RWPE1 (cell line): ENCODE measurements around the gene DCAF11.
A peak's percentile ranks its signal among the peaks of the same experiment; 100 is the strongest.

Source experiments
- CTCF ChIA-PET: fragments of 350-600 bp; sonication (Branson Sonifier 250); formaldehyde crosslinking; extraction: SDS; loops from one replicate; lab custom pipeline; 2021; lab: Yijun Ruan, JAX
- POLR2A ChIA-PET: fragments of 400-600 bp; formaldehyde crosslinking; extraction: SDS; loops from one replicate; lab custom pipeline; 2020; ENCODE audit warnings: antibody characterized with exemption; ENCODE audit not compliant: low non-redundant PET; lab: Yijun Ruan, JAX
- DNase-seq: peaks from one replicate; pipeline ENCODE4 v3.0.0; 2012; ENCODE audit warnings: low spot score
- H3K27ac ChIP-seq: fragments of 450-650 bp; 2 replicates; pipeline ENCODE4 v1.5.1; 2017
- CTCF ChIP-seq: fragments of 450-650 bp; conservative IDR thresholded peaks from 2 replicates; pipeline ENCODE4 v1.5.1; 2017; ENCODE audit warnings: low read depth, mild to moderate bottlenecking

Gene DCAF11

GRCh38 chr14:24122898-24123297 is 8.3 kb downstream of the DCAF11 start:
- no peak for TF ChIP-seq CTCF
- no peak for DNase-seq
- H3K27ac ChIP-seq: peak overlapping the region; percentile 8
- ChIA-PET CTCF (interaction anchor here (1.4 kb wide), 1 partner anchor 14 kb away, joined by 3 read pairs; no protein-coding TSS in a partner anchor), POLR2A (interaction anchor here (0.6 kb wide), 1 partner anchor 238 kb away, joined by 5 read pairs; no protein-coding TSS in a partner anchor)

GRCh38 chr14:24123424-24124417 is 9.1 kb downstream of the DCAF11 start:
- CTCF ChIA-PET: interaction anchor here (0.6 to 1.4 kb wide), 2 partner anchors 10 to 15 kb away, joined by 3 to 4 read pairs; no protein-coding TSS in a partner anchor
- TF ChIP-seq CTCF: no peak
- POLR2A ChIA-PET: interaction anchor here (1.3 kb wide), 1 partner anchor 9 kb away, joined by 4 read pairs; the partner anchor contains the start of genes DCAF11 and NRL
- DNase-seq: no peak
- H3K27ac ChIP-seq: peak overlapping the region; percentile 8

- POLR2A ChIA-PET: interaction anchor here (1.0 kb wide), 1 partner anchor 14 kb away, joined by 3 read pairs; no protein-coding TSS in a partner anchor
- no peak for DNase-seq
- no peak for TF ChIP-seq CTCF
- H3K27ac ChIP-seq: no peak overlapping the region
- CTCF ChIA-PET: interaction anchor here (0.6 to 1.5 kb wide), 3 partner anchors 23 to 34 kb away, joined by 3 read pairs; partner anchors contain the start of gene IRF9
Observed at GRCh38 chr14:24126939-24127338, 12.4 kb downstream of the DCAF11 start.

GRCh38 chr14:24127673-24128072 is 13.1 kb downstream of the DCAF11 start:
- CTCF ChIA-PET: interaction anchor here (0.6 kb wide), 2 partner anchors 10 to 27 kb away, joined by 3 to 4 read pairs; no protein-coding TSS in a partner anchor
- no peak overlapping the region for H3K27ac ChIP-seq
- POLR2A ChIA-PET: interaction anchor here (1.0 kb wide), 1 partner anchor 13 kb away, joined by 3 read pairs; no protein-coding TSS in a partner anchor
- DNase-seq: no peak
- TF ChIP-seq CTCF: no peak

GRCh38 chr14:24129410-24129998 is 14.9 kb downstream of the DCAF11 start:
- TF ChIP-seq CTCF: no peak
- CTCF ChIA-PET: interaction anchor here (0.7 kb wide), 2 partner anchors 20 to 22 kb away, joined by 3 to 4 read pairs; no protein-coding TSS in a partner anchor
- POLR2A ChIA-PET: no interaction called here
- no peak overlapping the region for H3K27ac ChIP-seq
- DNase-seq: no peak

DNA sequence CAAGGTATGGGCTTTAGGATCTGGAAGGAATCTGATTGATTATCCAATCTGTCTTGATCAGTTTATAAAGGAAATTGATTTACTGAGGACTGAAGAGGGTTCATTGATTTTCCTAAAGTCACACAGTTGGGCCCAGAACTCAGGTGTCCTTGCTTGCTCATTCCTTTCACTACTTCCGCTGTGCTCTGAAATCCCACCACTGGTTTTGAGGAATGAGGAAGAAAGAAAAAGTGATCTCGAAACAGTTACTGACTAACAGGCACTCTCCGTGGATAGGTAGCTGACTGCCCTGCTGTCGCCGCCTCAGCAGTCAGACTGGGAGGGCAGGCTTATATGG is 15.8 kb downstream of the DCAF11 start, which contains the start of gene FITM1:
FITM1 (plus strand) TSS at position 280 of the 337 bp plus-strand sequence. CDS start 905 bp downstream, outside the sequence.
- ChIA-PET CTCF (no interaction called here), POLR2A (no interaction called here)
- DNase-seq: no peak
- no peak within 1 kb of the TSS for H3K27ac ChIP-seq
- no peak for TF ChIP-seq CTCF
